Smooth muscle cell (in vitro differentiated cells): ENCODE data around the gene UCN2. TPM values are rescaled to one million over a fixed set of nuclear protein-coding genes. Genes with fewer than 3 reads are reported as not detected.

Experiments used
- DNase-seq: peaks from one replicate; lab custom pipeline; 2025; ENCODE audit not compliant: unreplicated experiment; lab: John Stamatoyannopoulos, UW
- H2AFZ ChIP-seq: fragments of 200-600 bp; sonication (generic); 2 replicates; pipeline ENCODE4 v1.6.0; 2016; ENCODE audit warnings: antibody characterized with exemption, low read depth, mild to moderate bottlenecking
- H3F3A ChIP-seq: fragments of 200-600 bp; sonication (generic); 2 replicates; pipeline ENCODE4 v1.6.0; 2017; ENCODE audit warnings: antibody characterized with exemption, low read depth
- H3K27ac ChIP-seq: fragments of 200-600 bp; sonication (generic); 2 replicates; pipeline ENCODE4 v1.5.1; 2016; ENCODE audit warnings: low read depth, mild to moderate bottlenecking
- H3K27me3 ChIP-seq: fragments of 200-600 bp; sonication (generic); 2 replicates; pipeline ENCODE4 v1.6.1; 2016; ENCODE audit warnings: low read depth, mild to moderate bottlenecking
- H3K36me3 ChIP-seq: fragments of 200-600 bp; sonication (generic); 2 replicates; pipeline ENCODE4 v1.5.1; 2016; ENCODE audit warnings: low read depth
- H3K4me1 ChIP-seq: fragments of 200-600 bp; sonication (generic); 2 replicates; pipeline ENCODE4 v1.5.1; 2016; ENCODE audit warnings: low read depth
- H3K4me2 ChIP-seq: fragments of 200-600 bp; sonication (generic); 2 replicates; pipeline ENCODE4 v1.6.0; 2016; ENCODE audit warnings: mild to moderate bottlenecking
- H3K4me3 ChIP-seq: fragments of 200-600 bp; sonication (generic); 2 replicates; pipeline ENCODE4 v1.5.1; 2016; ENCODE audit warnings: mild to moderate bottlenecking
- H3K79me2 ChIP-seq: fragments of 200-600 bp; sonication (generic); 2 replicates; pipeline ENCODE4 v1.6.0; 2016; ENCODE audit warnings: low read depth, mild to moderate bottlenecking
- H3K9ac ChIP-seq: fragments of 200-600 bp; sonication (generic); 2 replicates; pipeline ENCODE4 v1.6.0; 2016; ENCODE audit warnings: low read depth
- H3K9me3 ChIP-seq: fragments of 200-600 bp; sonication (generic); replicated peaks from 2 replicates; pipeline ENCODE4 v1.5.1; 2016; ENCODE audit warnings: low read depth
- H4K20me1 ChIP-seq: fragments of 200-600 bp; sonication (generic); 2 replicates; pipeline ENCODE4 v1.6.0; 2016; ENCODE audit warnings: low read depth
- CTCF ChIP-seq: fragments of 200-600 bp; sonication (generic); IDR thresholded peaks from 2 replicates; pipeline ENCODE4 v1.5.1; 2017; ENCODE audit warnings: borderline replicate concordance, mild to moderate bottlenecking, antibody characterized with exemption; ENCODE audit not compliant: insufficient read depth, poor library complexity, severe bottlenecking
- WGBS: methylation state at CpG from one replicate; pipeline ENCODE4 v1.1.7; 2016; ENCODE audit warnings: low lambda C conversion rate; 5-methylcytosine and 5-hydroxymethylcytosine counted together
- polyA plus RNA-seq: library from polyadenylated mRNA; unstranded; fragments of >200 nt; fragmentation: Nextera tagmentation; extraction: Ambion mirVana; gene quantifications from 2 replicates; pipeline ENCODE4 v1.2.1, GENCODE V29; 2016
- total RNA-seq: library from RNA; depleted of rRNA; stranded (reverse); fragments of >200 nt; gene quantifications from 2 replicates; pipeline ENCODE4 v1.2.3, GENCODE V29; 2014

UCN2 gene
- total and polyA plus RNA-seq, 2 experiments from 2014 or later: 4.3 to 7.0 TPM

GRCh38 chr3:48564022-48564421, 441 bp upstream of the UCN2 start:
- H3K27ac ChIP-seq: peak overlapping the region; percentile 93
- peaks cover 26% of the 10 kb centered on the region for H3F3A ChIP-seq
- H3K36me3 ChIP-seq: no peaks in the 10 kb centered on the region
- peak overlapping the region; percentile 48 for H3K4me2 ChIP-seq
- H3K4me1 ChIP-seq: peaks cover 28% of the 10 kb centered on the region
- no peaks in the 10 kb centered on the region for H3K9me3 ChIP-seq
- peak; percentile 32 for DNase-seq
- peak overlapping the region; percentile 77 for H3K9ac ChIP-seq
- H3K27me3 ChIP-seq: no peaks in the 10 kb centered on the region
- no peak overlapping the region for H3K4me3 ChIP-seq
- no peaks in the 10 kb centered on the region for H3K79me2 ChIP-seq
- no peaks in the 10 kb centered on the region for H4K20me1 ChIP-seq
- WGBS: 64% methylated on average over 10 of the region's 10 CpGs
- no peak overlapping the region for H2AFZ ChIP-seq
- no peak for TF ChIP-seq CTCF

- H3K79me2 ChIP-seq: no peaks in the 10 kb centered on the region
- no peaks in the 10 kb centered on the region for H3K9me3 ChIP-seq
- H3K4me1 ChIP-seq: peaks cover 30% of the 10 kb centered on the region
- no peak overlapping the region for H2AFZ ChIP-seq
- no peak for TF ChIP-seq CTCF
- H3K36me3 ChIP-seq: no peaks in the 10 kb centered on the region
- peak overlapping the region; percentile 77 for H3K9ac ChIP-seq
- H3F3A ChIP-seq: peaks cover 35% of the 10 kb centered on the region
- no peak overlapping the region for H3K4me2 ChIP-seq
- H3K27me3 ChIP-seq: no peaks in the 10 kb centered on the region
- WGBS: 94% methylated on average over 20 of the region's 20 CpGs
- peak overlapping the region; percentile 93 for H3K27ac ChIP-seq
- no peaks in the 10 kb centered on the region for H4K20me1 ChIP-seq
- no peak for DNase-seq
- no peak overlapping the region for H3K4me3 ChIP-seq
These were observed 1.1 kb downstream of the UCN2 start for GRCh38 chr3:48562367-48563095.

- no peaks in the 10 kb centered on the region for H3K27me3 ChIP-seq
- H3K9ac ChIP-seq: peak overlapping the region; percentile 40
- no peaks in the 10 kb centered on the region for H3K36me3 ChIP-seq
- no peak for TF ChIP-seq CTCF
- peaks cover 30% of the 10 kb centered on the region for H3K4me1 ChIP-seq
- DNase-seq: peak; percentile 48
- 30% methylated on average over 19 of the region's 21 CpGs for WGBS
- H2AFZ ChIP-seq: no peak overlapping the region
- peak overlapping the region; percentile 22 for H3K4me3 ChIP-seq
- H4K20me1 ChIP-seq: no peaks in the 10 kb centered on the region
- H3K79me2 ChIP-seq: peaks cover 3% of the 10 kb centered on the region
- no peaks in the 10 kb centered on the region for H3K9me3 ChIP-seq
- peak overlapping the region; percentile 67 for H3K27ac ChIP-seq
- H3K4me2 ChIP-seq: peak overlapping the region; percentile 82
- H3F3A ChIP-seq: peaks cover 35% of the 10 kb centered on the region
These were observed 2.4 kb downstream of the UCN2 start for GRCh38 chr3:48561045-48561736.

GRCh38 chr3:48560648-48561018, 2.9 kb downstream of the UCN2 start:
- peaks cover 35% of the 10 kb centered on the region for H3K4me1 ChIP-seq
- 15% methylated on average over 4 of the region's 5 CpGs for WGBS

More at GRCh38 chr3:48560648-48561018, 2.9 kb downstream of the UCN2 start:
- DNase-seq: peak; percentile 48
- Histone ChIP-seq H3K4me2 (peak overlapping the region; percentile 82), H3F3A (peaks cover 31% of the 10 kb centered on the region), H3K79me2 (peaks cover 9% of the 10 kb centered on the region), H3K27ac (peak overlapping the region; percentile 67), H3K36me3 (no peaks in the 10 kb centered on the region), H3K9me3 (no peaks in the 10 kb centered on the region), H3K4me3 (peak overlapping the region; percentile 22), H3K27me3 (no peaks in the 10 kb centered on the region), H3K9ac (no peak overlapping the region), H4K20me1 (peaks cover 5% of the 10 kb centered on the region), H2AFZ (no peak overlapping the region)
- no peak for TF ChIP-seq CTCF
